SW480 (cell line): ENCODE measurements around the gene ZIC1.

Experiments
- DNase-seq: peaks from one replicate; pipeline ENCODE4 v3.0.0-alpha.2; 2016; ENCODE audit warnings: low spot score

Gene ZIC1

GRCh38 chr3:147380387-147380951, 28.7 kb upstream of the ZIC1 start:
- DNase-seq, result no peak

GRCh38 chr3:147380977-147381376, 28.2 kb upstream of the ZIC1 start:
- DNase-seq, result no peak

- DNase-seq, result no peak
Measured at GRCh38 chr3:147381596-147381995, 27.6 kb upstream of the ZIC1 start.

- no peak for DNase-seq
Measured at GRCh38 chr3:147383617-147384016, 25.5 kb upstream of the ZIC1 start.

- no peak for DNase-seq
Measured at GRCh38 chr3:147384210-147385058, 24.7 kb upstream of the ZIC1 start.

GRCh38 chr3:147385059-147386012, 23.8 kb upstream of the ZIC1 start:
- no peak for DNase-seq

GRCh38 chr3:147387291-147387884, 21.8 kb upstream of the ZIC1 start:
- no peak for DNase-seq

GRCh38 chr3:147387885-147388699, 21.1 kb upstream of the ZIC1 start:
- DNase-seq, result no peak

GRCh38 chr3:147388700-147389580, 20.2 kb upstream of the ZIC1 start:
- no peak for DNase-seq

GRCh38 chr3:147389717-147390116, 19.4 kb upstream of the ZIC1 start:
- no peak for DNase-seq

GRCh38 chr3:147390589-147391569, 18.3 kb upstream of the ZIC1 start:
- DNase-seq, result no peak

- DNase-seq, result no peak
Measured at GRCh38 chr3:147391781-147392624, 17.2 kb upstream of the ZIC1 start.

- no peak for DNase-seq
Measured at GRCh38 chr3:147392625-147392946, 16.6 kb upstream of the ZIC1 start.

- no peak for DNase-seq
Measured at GRCh38 chr3:147393261-147393942, 15.8 kb upstream of the ZIC1 start.

GRCh38 chr3:147393943-147394883, 15.0 kb upstream of the ZIC1 start:
- DNase-seq, result no peak

- DNase-seq, result no peak
Measured at GRCh38 chr3:147394884-147395225, 14.3 kb upstream of the ZIC1 start.
